Osteoblast (primary cell): ENCODE results near the gene SH2D4B. TPM values are rescaled to one million over a fixed set of nuclear protein-coding genes. Genes with fewer than 3 reads are reported as not detected.
A peak's percentile ranks its signal among the peaks of the same experiment; 100 is the strongest.
"Not testable (repeated sequence)": the region's sequence is repeated elsewhere in the genome, so short reads cannot be mapped to it uniquely, and the experiment has no call there.

Source experiments
- DNase-seq: peaks from one replicate; pipeline ENCODE4 v3.0.0; 2011; ENCODE audit warnings: low spot score, mixed read lengths; ENCODE audit not compliant: insufficient read length; ENCODE audit errors: missing footprints
- H2AFZ ChIP-seq: 2 replicates; pipeline ENCODE4 v1.6.0; 2011; ENCODE audit warnings: mild to moderate bottlenecking, low read length
- H3K27ac ChIP-seq: 2 replicates; pipeline ENCODE4 v1.5.1; 2011; ENCODE audit warnings: mild to moderate bottlenecking, low read depth, low read length, moderate library complexity
- H3K27me3 ChIP-seq: 2 replicates; pipeline ENCODE4 v1.6.0; 2012; ENCODE audit warnings: mild to moderate bottlenecking, control low read depth, inconsistent platforms, low read length, moderate library complexity; ENCODE audit not compliant: insufficient read depth
- H3K36me3 ChIP-seq: 2 replicates; pipeline ENCODE4 v1.5.1; 2011; ENCODE audit warnings: mild to moderate bottlenecking, low read length, control low read depth, moderate library complexity; ENCODE audit not compliant: insufficient read depth
- H3K4me1 ChIP-seq: 2 replicates; pipeline ENCODE4 v1.5.1; 2011; ENCODE audit warnings: mild to moderate bottlenecking, low read length, control low read depth, moderate library complexity; ENCODE audit not compliant: insufficient read depth
- H3K4me2 ChIP-seq: 2 replicates; pipeline ENCODE4 v1.6.0; 2011; ENCODE audit warnings: mild to moderate bottlenecking, low read length; ENCODE audit not compliant: insufficient read depth
- H3K4me3 ChIP-seq: fragments of 200-600 bp; sonication (generic); 3 replicates; pipeline ENCODE4 v1.5.1; 2012; ENCODE audit warnings: mild to moderate bottlenecking, low read length, inconsistent platforms; ENCODE audit not compliant: insufficient read depth
- H3K79me2 ChIP-seq: 2 replicates; pipeline ENCODE4 v1.6.0; 2012; ENCODE audit warnings: mild to moderate bottlenecking, low read length, control low read depth, inconsistent platforms; ENCODE audit not compliant: insufficient read depth
- H3K9me3 ChIP-seq: 2 replicates; pipeline ENCODE4 v1.5.1; 2011; ENCODE audit warnings: low read depth, low read length, control low read depth
- H4K20me1 ChIP-seq: 2 replicates; pipeline ENCODE4 v1.6.0; 2012; ENCODE audit warnings: mild to moderate bottlenecking, low read length, control low read depth; ENCODE audit not compliant: insufficient read depth
- CTCF ChIP-seq: IDR thresholded peaks from 2 replicates; pipeline ENCODE4 v1.5.1; 2011; ENCODE audit warnings: mild to moderate bottlenecking, low read depth, low read length, moderate library complexity; ENCODE audit errors: extremely low read depth
- total RNA-seq: library from RNA; depleted of rRNA; stranded (reverse); fragments of >200 nt; gene quantifications from 2 replicates; pipeline ENCODE4 v1.2.3, GENCODE V29; 2012

The SH2D4B gene
- total RNA-seq, 1 donor: under 0.01 TPM

GRCh38 chr10:80542053-80542452, 4.4 kb downstream of the SH2D4B start:
- peak; percentile 37 for DNase-seq
- Histone ChIP-seq H3K27ac (no peak overlapping the region), H3K4me3 (no peak overlapping the region), H2AFZ (no peak overlapping the region), H3K79me2 (no peaks in the 10 kb centered on the region), H3K4me1 (no peaks in the 10 kb centered on the region), H4K20me1 (no peaks in the 10 kb centered on the region), H3K36me3 (no peaks in the 10 kb centered on the region), H3K4me2 (no peak overlapping the region), H3K27me3 (no peaks in the 10 kb centered on the region), H3K9me3 (no peaks in the 10 kb centered on the region)
- TF ChIP-seq CTCF: no peak

- H3K9me3 ChIP-seq: no peaks in the 10 kb centered on the region
- DNase-seq: peak; percentile 43
- no peak overlapping the region for H2AFZ ChIP-seq
- no peaks in the 10 kb centered on the region for H3K27me3 ChIP-seq
- no peaks in the 10 kb centered on the region for H3K4me1 ChIP-seq
- H3K36me3 ChIP-seq: no peaks in the 10 kb centered on the region
- H4K20me1 ChIP-seq: no peaks in the 10 kb centered on the region
- no peak overlapping the region for H3K27ac ChIP-seq
- no peak for TF ChIP-seq CTCF
- H3K79me2 ChIP-seq: no peaks in the 10 kb centered on the region
- H3K4me3 ChIP-seq: no peak overlapping the region
- no peak overlapping the region for H3K4me2 ChIP-seq
Measured at GRCh38 chr10:80542652-80543318, 5.1 kb downstream of the SH2D4B start.

- H3K36me3 ChIP-seq, H3K79me2 ChIP-seq, DNase-seq, H3K27me3 ChIP-seq, H2AFZ ChIP-seq, H4K20me1 ChIP-seq, H3K27ac ChIP-seq, H3K9me3 ChIP-seq, H3K4me2 ChIP-seq, H3K4me1 ChIP-seq, H3K4me3 ChIP-seq: not testable (repeated sequence)
Measured at GRCh38 chr10:80543319-80543672, 5.6 kb downstream of the SH2D4B start.

- Histone ChIP-seq H3K4me2 (no peak overlapping the region), H3K4me3 (no peak overlapping the region), H4K20me1 (no peaks in the 10 kb centered on the region), H2AFZ (no peak overlapping the region), H3K27me3 (no peaks in the 10 kb centered on the region), H3K36me3 (no peaks in the 10 kb centered on the region), H3K9me3 (no peaks in the 10 kb centered on the region), H3K79me2 (no peaks in the 10 kb centered on the region), H3K4me1 (no peaks in the 10 kb centered on the region), H3K27ac (no peak overlapping the region)
- no peak for TF ChIP-seq CTCF
- peak; percentile 75 for DNase-seq
Measured at GRCh38 chr10:80544316-80544953, 6.7 kb downstream of the SH2D4B start.
